Hepatocyte (in vitro differentiated cells): ENCODE measurements around the gene AGBL4.

Source experiments
- EZH2 ChIP-seq: fragments of 200-600 bp; sonication (generic); IDR thresholded peaks from 2 replicates; pipeline ENCODE4 v1.6.1; 2016; ENCODE audit warnings: antibody characterized with exemption, mild to moderate bottlenecking, borderline replicate concordance
- EZH2phosphoT487 ChIP-seq: fragments of 200-600 bp; sonication (generic); IDR thresholded peaks from one replicate; pipeline ENCODE4 v1.6.1; 2018; ENCODE audit warnings: antibody characterized with exemption, mild to moderate bottlenecking, low read depth, moderate library complexity; ENCODE audit not compliant: unreplicated experiment, severe bottlenecking
- TF ChIP-seq, protein P1 (sequence below): fragments of 200-600 bp; sonication (generic); IDR thresholded peaks from 2 replicates; pipeline ENCODE4 v1.5.1; 2016; ENCODE audit warnings: antibody characterized with exemption, mild to moderate bottlenecking; ENCODE audit not compliant: poor library complexity

DNA sequence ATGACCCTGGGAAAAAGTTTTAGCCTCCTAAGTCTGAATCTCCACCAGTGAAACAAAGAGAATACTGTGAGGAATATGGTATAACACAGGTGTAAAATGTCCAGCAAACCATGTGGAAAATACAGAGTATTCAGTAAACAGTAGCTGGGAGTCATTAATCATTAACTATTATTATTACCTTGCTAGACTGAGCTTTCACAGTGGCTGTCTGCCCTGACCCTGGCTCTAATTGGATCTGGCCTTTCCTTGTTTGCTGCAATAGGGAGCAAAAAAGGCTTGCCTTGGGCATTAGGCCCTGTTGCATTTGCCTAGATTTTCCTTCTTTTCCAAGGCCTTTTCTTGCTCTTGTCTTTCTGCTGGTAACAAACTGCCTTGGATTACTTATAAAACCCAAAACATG, 1068.0 kb downstream of the AGBL4 start:
- TF ChIP-seq, protein P1, sequence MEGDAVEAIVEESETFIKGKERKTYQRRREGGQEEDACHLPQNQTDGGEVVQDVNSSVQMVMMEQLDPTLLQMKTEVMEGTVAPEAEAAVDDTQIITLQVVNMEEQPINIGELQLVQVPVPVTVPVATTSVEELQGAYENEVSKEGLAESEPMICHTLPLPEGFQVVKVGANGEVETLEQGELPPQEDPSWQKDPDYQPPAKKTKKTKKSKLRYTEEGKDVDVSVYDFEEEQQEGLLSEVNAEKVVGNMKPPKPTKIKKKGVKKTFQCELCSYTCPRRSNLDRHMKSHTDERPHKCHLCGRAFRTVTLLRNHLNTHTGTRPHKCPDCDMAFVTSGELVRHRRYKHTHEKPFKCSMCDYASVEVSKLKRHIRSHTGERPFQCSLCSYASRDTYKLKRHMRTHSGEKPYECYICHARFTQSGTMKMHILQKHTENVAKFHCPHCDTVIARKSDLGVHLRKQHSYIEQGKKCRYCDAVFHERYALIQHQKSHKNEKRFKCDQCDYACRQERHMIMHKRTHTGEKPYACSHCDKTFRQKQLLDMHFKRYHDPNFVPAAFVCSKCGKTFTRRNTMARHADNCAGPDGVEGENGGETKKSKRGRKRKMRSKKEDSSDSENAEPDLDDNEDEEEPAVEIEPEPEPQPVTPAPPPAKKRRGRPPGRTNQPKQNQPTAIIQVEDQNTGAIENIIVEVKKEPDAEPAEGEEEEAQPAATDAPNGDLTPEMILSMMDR: no peak
- no peak for TF ChIP-seq EZH2
- TF ChIP-seq EZH2phosphoT487: no peak
